GM12878 (cell line): Measurements from ENCODE around the gene MYO1D. TPM values are rescaled to one million over a fixed set of nuclear protein-coding genes. Genes with fewer than 3 reads are reported as not detected.
A peak's percentile ranks its signal among the peaks of the same experiment; 100 is the strongest.

Experiments used
- ATAC-seq: fragments of 200-7000 bp; cut with Tn5 transposase; 3 replicates; pipeline ENCODE4 v1.9.1; 2020; ENCODE audit warnings: mild to moderate bottlenecking, moderate library complexity
- BruUV-seq: library from RNA; stranded (reverse); fragments of 400-500 nt; replicated peaks from 2 replicates; lab custom pipeline; 2021; lab: Mats Ljungman, UMichigan
- CTCF ChIA-PET: fragments of 300-600 bp; sonication (Branson Sonifier 250); formaldehyde crosslinking; extraction: SDS; loops from one replicate; lab custom pipeline; 2021; ENCODE audit warnings: inconsistent platforms; lab: Yijun Ruan, JAX
- POLR2A ChIA-PET: fragments of 350-600 bp; formaldehyde crosslinking; extraction: SDS; loops from one replicate; lab custom pipeline; 2021; ENCODE audit warnings: inconsistent platforms; lab: Charles Lee
- RAD21 ChIA-PET: fragments of 300-600 bp; sonication (Branson Sonifier 250); formaldehyde crosslinking; loops from one replicate; lab custom pipeline; 2023; ENCODE audit warnings: antibody characterized with exemption; ENCODE audit not compliant: unreplicated experiment; lab: Charles Lee
- SMC1A ChIA-PET: fragments of 300-600 bp; sonication (Branson Sonifier 250); formaldehyde crosslinking; loops from one replicate; lab custom pipeline; 2023; ENCODE audit not compliant: unreplicated experiment, uncharacterized antibody; lab: Charles Lee
- DNase-seq: peaks from one replicate; pipeline ENCODE4 v3.0.0-alpha.2; 2011; ENCODE audit warnings: low read depth, low spot score
- FAIRE-seq: peaks from 3 replicates; lab custom pipeline; 2011; peaks lifted over from hg19 to GRCh38; lab: Jason Lieb, UNC
- H2AFZ ChIP-seq: 2 replicates; pipeline ENCODE4 v1.6.0; 2011; ENCODE audit warnings: low read depth, low read length, control low read depth; ENCODE audit not compliant: control insufficient read depth
- H3K27ac ChIP-seq: 2 replicates; pipeline ENCODE4 v1.5.1; 2011; ENCODE audit warnings: control low read depth; ENCODE audit not compliant: control insufficient read depth, insufficient read depth
- H3K27me3 ChIP-seq, 2 experiments: replicated peaks in 1 of 2; 2 replicates each; pipeline versions ENCODE4 v1.6.0 to v1.6.1; 2011; ENCODE audit warnings: low read length in 1 of 2; ENCODE audit not compliant: control insufficient read depth in 2 of 2, insufficient read depth in 2 of 2
- H3K36me3 ChIP-seq, 2 experiments: 2 replicates each; pipeline ENCODE4 v1.5.1; 2011; ENCODE audit warnings: low read length in 1 of 2; ENCODE audit not compliant: control insufficient read depth in 2 of 2, insufficient read depth in 2 of 2
- H3K4me1 ChIP-seq: 2 replicates; pipeline ENCODE4 v1.6.1; 2011; ENCODE audit warnings: mild to moderate bottlenecking, low read length, moderate library complexity, mixed read lengths; ENCODE audit not compliant: control insufficient read depth, insufficient read depth
- H3K4me2 ChIP-seq: 2 replicates; pipeline ENCODE4 v1.6.0; 2011; ENCODE audit warnings: control low read depth; ENCODE audit not compliant: control insufficient read depth, insufficient read depth
- H3K4me3 ChIP-seq: fragments of 200-600 bp; sonication (generic); 2 replicates; pipeline ENCODE4 v1.5.1; 2016
- H3K79me2 ChIP-seq: 2 replicates; pipeline ENCODE4 v1.6.0; 2011; ENCODE audit warnings: low read length; ENCODE audit not compliant: control insufficient read depth, insufficient read depth
- H3K9ac ChIP-seq: 2 replicates; pipeline ENCODE4 v1.8.0; 2011; ENCODE audit warnings: low read length, control low read depth, mixed read lengths; ENCODE audit not compliant: control insufficient read depth, insufficient read depth
- H3K9me3 ChIP-seq: replicated peaks from 3 replicates; pipeline ENCODE4 v1.5.1; 2011; ENCODE audit warnings: mild to moderate bottlenecking, low read length; ENCODE audit not compliant: control insufficient read depth, insufficient read depth
- H4K20me1 ChIP-seq: 2 replicates; pipeline ENCODE4 v1.6.0; 2011; ENCODE audit not compliant: control insufficient read depth, insufficient read depth
- CREB1 ChIP-seq: IDR thresholded peaks from 2 replicates; pipeline ENCODE4 v1.6.1; 2012; ENCODE audit warnings: low read depth, mild to moderate bottlenecking, inconsistent platforms
- EED ChIP-seq: sonication (generic); IDR thresholded peaks from 2 replicates; pipeline ENCODE4 v1.6.1; 2016; ENCODE audit warnings: antibody characterized with exemption, low read depth
- GATAD2B ChIP-seq: fragments of 450-650 bp; conservative IDR thresholded peaks from 2 replicates; pipeline ENCODE4 v1.6.1; 2017; ENCODE audit warnings: low read depth, mild to moderate bottlenecking, moderate library complexity
- IKZF1 ChIP-seq: fragments of 450-650 bp; conservative IDR thresholded peaks from 2 replicates; pipeline ENCODE4 v1.6.1; 2017; ENCODE audit warnings: antibody characterized with exemption, mild to moderate bottlenecking
- JUND ChIP-seq: IDR thresholded peaks from 2 replicates; pipeline ENCODE4 v1.6.1; 2012; ENCODE audit warnings: low read depth, mild to moderate bottlenecking, low read length, improper control_type of control experiment, moderate library complexity
- MEF2A ChIP-seq: IDR thresholded peaks from 2 replicates; pipeline ENCODE4 v1.6.1; 2011; ENCODE audit warnings: low read depth, mild to moderate bottlenecking, low read length, moderate library complexity; ENCODE audit not compliant: insufficient read depth
- MTA2 ChIP-seq: fragments of 450-650 bp; IDR thresholded peaks from 2 replicates; pipeline ENCODE4 v1.6.1; 2016; ENCODE audit warnings: low read depth, mild to moderate bottlenecking, moderate library complexity
- NFXL1 ChIP-seq: fragments of 450-650 bp; IDR thresholded peaks from 2 replicates; pipeline ENCODE4 v1.6.1; 2017; ENCODE audit warnings: antibody characterized with exemption, mild to moderate bottlenecking, borderline replicate concordance
- PKNOX1 ChIP-seq: fragments of 450-650 bp; IDR thresholded peaks from 2 replicates; pipeline ENCODE4 v1.6.1; 2016; ENCODE audit warnings: mild to moderate bottlenecking
- RAD21 ChIP-seq: IDR thresholded peaks from 2 replicates; pipeline ENCODE4 v1.6.1; 2011; ENCODE audit warnings: mild to moderate bottlenecking, low read depth, low read length, moderate library complexity; ENCODE audit not compliant: insufficient read depth
- SIN3A ChIP-seq: IDR thresholded peaks from 2 replicates; pipeline ENCODE4 v1.6.1; 2012; ENCODE audit warnings: low read depth, low read length, improper control_type of control experiment
- SIX5 ChIP-seq: IDR thresholded peaks from 2 replicates; pipeline ENCODE4 v1.6.1; 2011; ENCODE audit warnings: mild to moderate bottlenecking, low read depth, low read length, moderate library complexity; ENCODE audit not compliant: severe bottlenecking
- SP1 ChIP-seq: IDR thresholded peaks from one replicate; pipeline ENCODE4 v1.6.1; 2011; ENCODE audit warnings: low read depth, low read length
- SPI1 ChIP-seq: IDR thresholded peaks from 2 replicates; pipeline ENCODE4 v1.6.1; 2011; ENCODE audit warnings: low read depth, mild to moderate bottlenecking, low read length, moderate library complexity, borderline replicate concordance; ENCODE audit not compliant: insufficient read depth
- STAT1 ChIP-seq: fragments of 450-650 bp; conservative IDR thresholded peaks from 2 replicates; pipeline ENCODE4 v1.6.1; 2014; ENCODE audit warnings: antibody characterized with exemption, mild to moderate bottlenecking
- ZBED1 ChIP-seq: IDR thresholded peaks from 2 replicates; pipeline ENCODE4 v1.6.1; 2016; ENCODE audit warnings: borderline replicate concordance
- ZNF384 ChIP-seq: IDR thresholded peaks from 2 replicates; pipeline ENCODE4 v1.6.1; 2012; ENCODE audit warnings: low read depth, mild to moderate bottlenecking, low read length, improper control_type of control experiment, borderline replicate concordance
- ZNF622 ChIP-seq: fragments of 450-650 bp; IDR thresholded peaks from 2 replicates; pipeline ENCODE4 v1.6.1; 2017; ENCODE audit warnings: mild to moderate bottlenecking, inconsistent platforms
- WGBS: methylation state at CpG from one replicate; pipeline ENCODE4 v1.1.6; 2016; ENCODE audit warnings: low lambda C conversion rate; ENCODE audit not compliant: insufficient replicate concordance, insufficient coverage; ENCODE audit errors: missing lambda C conversion rate; 5-methylcytosine and 5-hydroxymethylcytosine counted together
- in situ Hi-C: fragments of 300-500 bp; cut with MboI; formaldehyde crosslinking; loops from 9 replicates; pipeline ENCODE4 v1.14.3; 2018; ENCODE audit warnings: mixed read lengths
- intact Hi-C: fragments of 100-400 bp; cut with micrococcal nuclease; formaldehyde crosslinking; loops from one replicate; pipeline ENCODE4 v1.14.2; 2022; ENCODE audit not compliant: unreplicated experiment
- polyA plus RNA-seq, 11 experiments: library from polyadenylated mRNA; depleted of rRNA in 4 of 11; unstranded in 6 of 11; stranded (reverse) in 5 of 11; fragments of >200 nt; fragmentation: Nextera tagmentation in 4 of 11; fragmentation: Illumina TruSeq in 1 of 11; extraction: Ambion mirVana in 4 of 11; extraction: Trizol in 1 of 11; gene quantifications; 1 replicate in 1 of 11; 2 replicates in 10 of 11; pipeline versions ENCODE4 v1.2.1 to v1.2.3, GENCODE V29; 2011 to 2016; ENCODE audit warnings: inconsistent platforms in 2 of 11, missing spikeins in 2 of 11, low read depth in 1 of 11
- total RNA-seq, 4 experiments: library from RNA; depleted of rRNA in 3 of 4; stranded (reverse); fragments of >200 nt in 3 of 4; fragmentation: Illumina TruSeq in 1 of 4; extraction: Trizol in 1 of 4; gene quantifications; 2 replicates each; pipeline versions ENCODE4 v1.2.1 to v1.2.3, GENCODE V29; 2013 to 2021
- TF ChIP-seq, protein P1 (sequence below): fragments of 450-650 bp; IDR thresholded peaks from 2 replicates; pipeline ENCODE4 v1.6.1; 2016; ENCODE audit warnings: mild to moderate bottlenecking, moderate library complexity, borderline replicate concordance

MYO1D gene
- total and polyA plus RNA-seq, 10 of the 15 experiments (the other 5 are each of a cell fraction or from before 2014, with no cell fraction given), result 1.8 to 37.7 (median 25.4) TPM

DNA sequence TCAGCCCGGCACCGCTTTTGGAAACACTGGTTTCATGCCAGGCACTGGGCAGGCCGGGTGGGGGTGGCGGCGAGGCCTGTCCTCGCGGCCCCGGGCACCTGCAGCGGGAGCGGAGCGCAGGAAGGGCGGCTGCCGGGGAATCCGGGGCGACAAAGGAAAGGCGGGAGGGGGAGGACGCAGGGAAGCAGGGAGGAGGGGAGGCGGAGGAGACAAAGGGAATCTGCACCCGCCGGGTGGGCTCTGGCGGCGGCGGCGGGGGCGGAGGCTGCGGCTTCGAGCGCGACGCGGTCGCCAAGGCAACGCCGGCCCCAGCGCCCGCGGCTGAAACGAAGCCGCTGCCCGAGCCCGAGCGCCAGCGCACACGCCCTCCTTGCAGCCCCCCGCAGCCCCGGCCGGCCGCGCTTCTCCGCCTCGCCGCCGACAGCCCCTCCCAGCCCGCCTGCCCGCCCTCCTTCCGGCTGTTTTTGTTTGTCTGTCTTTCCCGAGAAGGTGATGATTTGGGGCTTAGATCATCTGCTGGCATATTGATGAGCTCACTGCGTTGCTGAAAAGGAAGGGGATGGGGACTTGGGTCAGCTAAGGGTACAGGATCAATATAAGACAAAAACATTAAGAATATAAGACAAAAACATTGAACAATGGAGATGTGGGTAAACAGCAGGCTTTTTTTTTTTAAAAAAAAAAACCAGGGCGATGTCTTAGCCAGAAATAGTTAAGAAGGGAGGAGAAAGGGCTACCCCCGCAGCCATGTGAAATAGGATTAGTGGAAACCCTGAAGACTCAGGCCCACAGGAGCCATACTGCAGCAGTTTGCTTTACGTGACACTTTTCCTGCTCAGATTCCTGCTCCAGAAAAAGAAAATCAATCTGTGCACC lies 357.5 kb downstream of the MYO1D start:
- ChIA-PET POLR2A (interaction anchor here (2.1 to 18.8 kb wide), 4 partner anchors 15 to 49 kb away, joined by 6 to 308 read pairs (median 13); partner anchors contain the start of gene CDK5R1), CTCF (interaction anchor here (1.5 to 7.4 kb wide), 4 partner anchors 28 to 57 kb away, joined by 3 to 83 read pairs (median 16); partner anchors contain the start of gene CDK5R1), RAD21 (interaction anchor here (0.6 to 19.5 kb wide), 8 partner anchors 16 to 89 kb away, joined by 3 to 543 read pairs (median 6); partner anchors contain the start of gene CDK5R1), SMC1A (interaction anchor here (0.6 to 13.7 kb wide), 5 partner anchors 9 to 45 kb away, joined by 4 to 286 read pairs (median 4); partner anchors contain the start of gene CDK5R1)
- in situ Hi-C loops (no loop called here), intact Hi-C loops (no loop called here)
- FAIRE-seq, result no peak
- Histone ChIP-seq H3K4me1 (peaks cover 88% of the 10 kb centered on the region), H3K36me3 (no peaks in the 10 kb centered on the region), H3K4me2 (peak overlapping the region; percentile 97), H3K79me2 (no peaks in the 10 kb centered on the region; the same call in 1 of the 2 replicates), H2AFZ (no peak overlapping the region), H3K27me3 (no peaks in the 10 kb centered on the region), H3K9ac (peak overlapping the region; percentile 83), H3K4me3 (peak overlapping the region; percentile 25; the same call in 1 of the 2 replicates), H4K20me1 (no peaks in the 10 kb centered on the region), H3K9me3 (no peaks in the 10 kb centered on the region), H3K27ac (peak overlapping the region; percentile 84)
- BruUV-seq, result TSS peak; percentile 84
- ATAC-seq, result peak; percentile 38
- WGBS, result under 1% methylated on average over 27 of the region's 61 CpGs
- no peak for DNase-seq
- no peak for TF ChIP-seq EED
- no peak for TF ChIP-seq MEF2A
- TF ChIP-seq PKNOX1, result no peak
- TF ChIP-seq JUND, result no peak
- TF ChIP-seq CREB1, result 0 out of 2 replicates have a peak, but pooled peaks have one; percentile 45
- peak; percentile 71 for TF ChIP-seq GATAD2B
- peak; percentile 10; the same call in 1 of the 2 replicates for TF ChIP-seq ZBED1
- TF ChIP-seq SP1, result no peak
- peak; percentile 67 for TF ChIP-seq ZNF384
- TF ChIP-seq RAD21, result no peak
- no peak for TF ChIP-seq STAT1
- no peak; the same call in 1 of the 2 replicates for TF ChIP-seq SIN3A
- TF ChIP-seq, protein P1, sequence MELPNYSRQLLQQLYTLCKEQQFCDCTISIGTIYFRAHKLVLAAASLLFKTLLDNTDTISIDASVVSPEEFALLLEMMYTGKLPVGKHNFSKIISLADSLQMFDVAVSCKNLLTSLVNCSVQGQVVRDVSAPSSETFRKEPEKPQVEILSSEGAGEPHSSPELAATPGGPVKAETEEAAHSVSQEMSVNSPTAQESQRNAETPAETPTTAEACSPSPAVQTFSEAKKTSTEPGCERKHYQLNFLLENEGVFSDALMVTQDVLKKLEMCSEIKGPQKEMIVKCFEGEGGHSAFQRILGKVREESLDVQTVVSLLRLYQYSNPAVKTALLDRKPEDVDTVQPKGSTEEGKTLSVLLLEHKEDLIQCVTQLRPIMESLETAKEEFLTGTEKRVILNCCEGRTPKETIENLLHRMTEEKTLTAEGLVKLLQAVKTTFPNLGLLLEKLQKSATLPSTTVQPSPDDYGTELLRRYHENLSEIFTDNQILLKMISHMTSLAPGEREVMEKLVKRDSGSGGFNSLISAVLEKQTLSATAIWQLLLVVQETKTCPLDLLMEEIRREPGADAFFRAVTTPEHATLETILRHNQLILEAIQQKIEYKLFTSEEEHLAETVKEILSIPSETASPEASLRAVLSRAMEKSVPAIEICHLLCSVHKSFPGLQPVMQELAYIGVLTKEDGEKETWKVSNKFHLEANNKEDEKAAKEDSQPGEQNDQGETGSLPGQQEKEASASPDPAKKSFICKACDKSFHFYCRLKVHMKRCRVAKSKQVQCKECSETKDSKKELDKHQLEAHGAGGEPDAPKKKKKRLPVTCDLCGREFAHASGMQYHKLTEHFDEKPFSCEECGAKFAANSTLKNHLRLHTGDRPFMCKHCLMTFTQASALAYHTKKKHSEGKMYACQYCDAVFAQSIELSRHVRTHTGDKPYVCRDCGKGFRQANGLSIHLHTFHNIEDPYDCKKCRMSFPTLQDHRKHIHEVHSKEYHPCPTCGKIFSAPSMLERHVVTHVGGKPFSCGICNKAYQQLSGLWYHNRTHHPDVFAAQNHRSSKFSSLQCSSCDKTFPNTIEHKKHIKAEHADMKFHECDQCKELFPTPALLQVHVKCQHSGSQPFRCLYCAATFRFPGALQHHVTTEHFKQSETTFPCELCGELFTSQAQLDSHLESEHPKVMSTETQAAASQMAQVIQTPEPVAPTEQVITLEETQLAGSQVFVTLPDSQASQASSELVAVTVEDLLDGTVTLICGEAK, result no peak
- no peak for TF ChIP-seq SPI1
- no peak for TF ChIP-seq ZNF622
- no peak for TF ChIP-seq MTA2
- peak; percentile 79 for TF ChIP-seq IKZF1
- no peak for TF ChIP-seq SIX5
- no peak for TF ChIP-seq NFXL1
